WI38 (cell line): ENCODE results near the gene CCNB1IP1.
"Not testable (repeated sequence)": the region's sequence is repeated elsewhere in the genome, so short reads cannot be mapped to it uniquely, and the experiment has no call there.

Experiments used
- H3K4me3 ChIP-seq: 2 replicates; pipeline ENCODE4 v1.5.1; 2011; ENCODE audit warnings: low read depth, mild to moderate bottlenecking, control low read depth, low read length
- CTCF ChIP-seq: IDR thresholded peaks from 2 replicates; pipeline ENCODE4 v1.5.1; 2012; ENCODE audit warnings: low read depth, mild to moderate bottlenecking, control low read depth, low read length

CCNB1IP1 gene

DNA sequence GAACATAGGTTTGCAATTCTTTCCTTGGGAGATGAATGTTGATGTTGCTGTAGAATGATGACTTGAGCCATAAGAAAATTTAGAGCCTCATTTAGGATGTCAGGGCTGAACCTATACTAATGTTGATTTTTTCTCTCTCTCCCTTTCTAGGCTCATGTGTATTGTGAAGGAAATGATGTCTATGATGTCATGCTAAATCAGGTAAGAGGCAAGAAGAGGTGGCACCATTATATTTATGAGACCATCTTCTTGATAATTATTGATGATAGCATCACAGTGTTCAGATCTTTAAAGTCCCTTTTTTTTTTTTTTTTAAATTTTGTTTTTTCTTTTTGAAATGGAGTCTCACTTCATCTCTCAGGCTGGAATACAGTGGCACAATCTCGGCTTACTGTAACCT is 13.6 kb upstream of the CCNB1IP1 start:
- H3K4me3 ChIP-seq, result no peak overlapping the region
- no peak for TF ChIP-seq CTCF

DNA sequence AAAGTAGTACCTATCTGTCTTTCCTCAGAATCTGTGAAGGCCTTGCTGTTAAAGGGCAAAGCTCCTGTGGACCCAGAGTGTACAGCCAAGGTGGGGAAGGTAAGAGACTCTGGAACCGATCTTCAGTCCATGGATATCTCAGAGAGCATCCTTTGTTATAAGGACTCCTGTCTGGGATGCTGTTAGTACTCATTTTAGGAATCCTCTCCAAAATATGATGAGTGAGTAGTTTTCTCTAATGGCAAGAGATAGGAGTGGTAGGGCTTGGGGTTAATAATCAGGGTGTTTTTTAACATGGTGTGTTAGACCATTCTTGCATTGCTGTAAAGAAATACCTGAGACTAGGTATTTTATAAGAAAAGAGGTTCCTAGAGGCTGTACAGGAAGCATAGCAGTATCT is 12.3 kb upstream of the CCNB1IP1 start:
- TF ChIP-seq CTCF, result no peak
- H3K4me3 ChIP-seq, result no peak overlapping the region

- H3K4me3 ChIP-seq, result peak overlapping the region; percentile 94
- TF ChIP-seq CTCF, result no peak
Observed at GRCh38 chr14:20343862-20344220, 10.8 kb upstream of the CCNB1IP1 start.

DNA sequence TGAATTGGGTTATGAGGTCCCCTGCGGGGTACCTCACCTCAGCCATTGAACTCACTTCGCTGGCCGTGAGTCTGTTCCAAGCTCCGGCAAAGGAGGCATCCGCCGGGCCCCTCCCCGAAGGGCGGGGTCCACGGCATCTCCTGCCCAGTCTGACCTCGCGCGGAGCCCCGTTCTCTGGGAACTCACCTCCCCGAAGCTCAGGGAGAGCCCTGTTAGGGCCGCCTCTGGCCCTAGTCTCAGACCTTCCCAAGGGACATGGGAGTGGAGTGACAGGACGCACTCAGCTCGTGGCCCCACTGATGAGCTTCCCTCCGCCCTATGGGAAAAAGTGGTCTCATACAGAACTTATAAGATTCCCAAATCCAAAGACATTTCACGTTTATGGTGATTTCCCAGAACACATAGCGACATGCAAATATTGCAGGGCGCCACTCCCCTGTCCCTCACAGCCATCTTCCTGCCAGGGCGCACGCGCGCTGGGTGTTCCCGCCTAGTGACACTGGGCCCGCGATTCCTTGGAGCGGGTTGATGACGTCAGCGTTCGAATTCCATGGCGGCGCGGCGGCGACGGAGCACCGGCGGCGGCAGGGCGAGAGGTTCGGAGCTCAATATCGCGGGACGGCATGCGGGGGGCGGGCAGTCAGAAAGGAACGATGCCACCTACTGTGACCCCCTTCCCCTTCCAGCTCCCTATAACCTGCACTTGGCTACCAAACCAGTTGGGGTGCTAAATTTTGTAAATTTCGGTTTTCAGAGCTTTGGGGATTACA is 10.2 kb upstream of the CCNB1IP1 start, which contains the start of gene PARP2:
PARP2 (plus strand) TSS at position 544 of the 770 bp plus-strand sequence; CDS start at position 551, 7 bp downstream.
- H3K4me3 ChIP-seq, result peak within 1 kb of the TSS; percentile 94
- no peak for TF ChIP-seq CTCF

DNA sequence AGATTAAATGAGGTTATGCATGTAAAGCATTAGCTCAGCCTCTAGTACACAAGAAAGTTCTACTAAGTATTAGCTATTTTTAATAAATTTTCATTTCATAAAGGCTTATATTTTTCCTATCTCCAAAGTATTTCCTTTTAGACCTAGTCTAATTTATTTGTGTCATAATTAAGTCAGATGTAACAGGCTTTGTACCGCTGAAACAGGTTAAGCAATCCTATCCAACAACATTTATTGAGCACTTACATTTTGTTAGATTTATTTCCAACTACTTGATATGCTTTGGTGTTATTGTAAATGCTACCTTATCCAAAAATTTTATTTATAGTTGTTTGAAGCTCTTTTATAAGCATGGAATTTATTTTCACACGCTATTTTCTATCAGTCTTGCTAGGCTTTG is 8.6 kb upstream of the CCNB1IP1 start:
- no peak for TF ChIP-seq CTCF
- H3K4me3 ChIP-seq, result peak overlapping the region; percentile 82

GRCh38 chr14:20341032-20341431 is 8.0 kb upstream of the CCNB1IP1 start:
- not testable (repeated sequence) for H3K4me3 ChIP-seq

DNA sequence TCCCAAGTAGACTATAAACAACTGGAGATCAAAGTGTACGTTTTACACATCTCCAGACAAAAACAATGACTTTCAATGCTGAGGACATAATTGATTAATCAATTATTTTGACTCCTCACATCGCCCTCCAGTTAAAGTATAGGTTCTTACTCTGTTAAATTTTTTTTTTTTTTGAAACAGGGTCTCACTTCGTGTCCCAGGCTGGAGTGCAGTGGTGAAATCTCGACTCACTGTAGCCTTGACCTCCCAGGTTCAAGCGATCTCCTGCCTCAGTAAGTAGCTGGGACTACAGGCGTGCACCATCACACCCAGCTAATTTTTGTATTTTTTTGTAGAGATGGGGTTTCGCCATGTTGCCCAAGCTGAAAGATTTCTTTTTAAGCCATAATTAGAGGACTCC is 938 bp upstream of the CCNB1IP1 start:
- no peak overlapping the region for H3K4me3 ChIP-seq

More for the DNA sequence above, 938 bp upstream of the CCNB1IP1 start:
- no peak for TF ChIP-seq CTCF
